Activated B cell treated with CpG ODN at 0.5 μM for 24 hours (primary cell): ENCODE measurements around the gene FARP2. TPM values are rescaled to one million over a fixed set of nuclear protein-coding genes. Genes with fewer than 3 reads are reported as not detected.

Source experiments
- ATAC-seq: fragments of 200-7000 bp; cut with Tn5 transposase; one replicate; pipeline ENCODE4 v1.10.0; 2021; ENCODE audit warnings: low read depth, mild to moderate bottlenecking, moderate library complexity
- CTCF ChIA-PET: fragments of 350-600 bp; sonication (Branson Sonifier 250); formaldehyde crosslinking; loops from one replicate; lab custom pipeline; 2021; ENCODE audit warnings: antibody characterized with exemption; lab: Charles Lee
- POLR2A ChIA-PET: fragments of 350-600 bp; sonication (Branson Sonifier 250); formaldehyde crosslinking; loops from one replicate; lab custom pipeline; 2021; ENCODE audit warnings: antibody characterized with exemption; lab: Charles Lee
- DNase-seq: peaks from one replicate; pipeline ENCODE4 v3.0.0; 2022
- H3K27ac Mint-ChIP-seq: one replicate; pipeline ENCODE4 v1.8.0; 2020; ENCODE audit warnings: mixed read lengths
- H3K27me3 Mint-ChIP-seq: one replicate; pipeline ENCODE4 v1.8.0; 2021; ENCODE audit warnings: mixed read lengths
- H3K36me3 Mint-ChIP-seq: one replicate; pipeline ENCODE4 v1.8.0; 2021; ENCODE audit warnings: low read depth, mixed read lengths
- H3K4me1 Mint-ChIP-seq: one replicate; pipeline ENCODE4 v1.8.0; 2021; ENCODE audit warnings: mixed read lengths
- H3K4me3 Mint-ChIP-seq: one replicate; pipeline ENCODE4 v1.8.0; 2020; ENCODE audit warnings: mild to moderate bottlenecking, mixed read lengths
- H3K9me3 Mint-ChIP-seq: one replicate; pipeline ENCODE4 v1.8.0; 2020; ENCODE audit warnings: mixed read lengths
- CTCF ChIP-seq: fragments of 200-600 bp; IDR thresholded peaks from one replicate; pipeline ENCODE4 v1.8.0; 2022; ENCODE audit warnings: antibody characterized with exemption, mild to moderate bottlenecking
- intact Hi-C: fragments of 100-400 bp; cut with micrococcal nuclease; formaldehyde crosslinking; loops from one replicate; pipeline ENCODE4 v1.15.1; 2024
- total RNA-seq: library from RNA; stranded (reverse); gene quantifications from 2 replicates; pipeline ENCODE4 v1.2.3, GENCODE V29; 2022

The FARP2 gene
- total RNA-seq, 1 donor from 2014 or later = 91.2 TPM

- ATAC-seq (no peak), DNase-seq (no peak)
- H3K36me3 Mint-ChIP-seq = peaks cover 58% of the 10 kb centered on the region
- H3K9me3 Mint-ChIP-seq = no peaks in the 10 kb centered on the region
- ChIA-PET POLR2A (no interaction called here), CTCF (no interaction called here)
- H3K4me3 Mint-ChIP-seq = no peak overlapping the region
- no peaks in the 10 kb centered on the region for H3K27me3 Mint-ChIP-seq
- TF ChIP-seq CTCF = no peak
- H3K27ac Mint-ChIP-seq = no peak overlapping the region
- intact Hi-C loops = no loop called here
- H3K4me1 Mint-ChIP-seq = no peaks in the 10 kb centered on the region
These were observed 142.3 kb downstream of the FARP2 start for GRCh38 chr2:241498115-241499070.

GRCh38 chr2:241499146-241499965 lies 143.3 kb downstream of the FARP2 start:
- Mint-ChIP-seq H3K36me3 (peaks cover 53% of the 10 kb centered on the region), H3K27ac (no peak overlapping the region), H3K4me1 (no peaks in the 10 kb centered on the region), H3K27me3 (no peaks in the 10 kb centered on the region), H3K9me3 (no peaks in the 10 kb centered on the region), H3K4me3 (no peak overlapping the region)
- ChIA-PET CTCF (no interaction called here), POLR2A (no interaction called here)
- no peak for TF ChIP-seq CTCF
- ATAC-seq (no peak), DNase-seq (no peak)
- intact Hi-C loops = no loop called here

GRCh38 chr2:241500016-241500415 lies 143.9 kb downstream of the FARP2 start:
- ATAC-seq = no peak
- TF ChIP-seq CTCF = no peak
- no peak for DNase-seq
- no peak overlapping the region for H3K4me3 Mint-ChIP-seq
- no peaks in the 10 kb centered on the region for H3K27me3 Mint-ChIP-seq
- H3K27ac Mint-ChIP-seq = no peak overlapping the region
- CTCF ChIA-PET = no interaction called here
- no peaks in the 10 kb centered on the region for H3K4me1 Mint-ChIP-seq
- intact Hi-C loops = loop anchor here (10.0 kb wide), 1 partner anchor 1365 kb away; the partner anchor contains the start of gene COPS9
- POLR2A ChIA-PET = no interaction called here
- H3K9me3 Mint-ChIP-seq = no peaks in the 10 kb centered on the region
- peaks cover 47% of the 10 kb centered on the region for H3K36me3 Mint-ChIP-seq

- Mint-ChIP-seq H3K36me3 (peaks cover 42% of the 10 kb centered on the region), H3K4me1 (peaks cover 5% of the 10 kb centered on the region), H3K27me3 (no peaks in the 10 kb centered on the region), H3K4me3 (no peak overlapping the region), H3K27ac (no peak overlapping the region), H3K9me3 (no peaks in the 10 kb centered on the region)
- ChIA-PET POLR2A (no interaction called here), CTCF (no interaction called here)
- TF ChIP-seq CTCF = no peak
- ATAC-seq (no peak), DNase-seq (no peak)
- intact Hi-C loops = loop anchor here (10.0 kb wide), 1 partner anchor 1366 kb away; the partner anchor contains the start of gene COPS9
These were observed 144.4 kb downstream of the FARP2 start for GRCh38 chr2:241500431-241500975.
